HCT116 (cell line): ENCODE measurements around the gene AP1M1. TPM values are rescaled to one million over a fixed set of nuclear protein-coding genes. Genes with fewer than 3 reads are reported as not detected.

Experiments
- ATAC-seq: fragments of 200-7000 bp; cut with Tn5 transposase; 2 replicates; pipeline ENCODE4 v1.9.1; 2020; ENCODE audit warnings: mild to moderate bottlenecking, moderate library complexity
- BruUV-seq: library from RNA; stranded (reverse); fragments of 400-500 nt; replicated peaks from 2 replicates; lab custom pipeline; 2021; lab: Mats Ljungman, UMichigan
- CTCF ChIA-PET: fragments of 300-600 bp; sonication (Branson Sonifier 250); formaldehyde crosslinking; loops from one replicate; lab custom pipeline; 2021; ENCODE audit warnings: antibody characterized with exemption; lab: Charles Lee
- POLR2A ChIA-PET: fragments of 300-600, 350-600 bp; sonication (Branson Sonifier 250); formaldehyde crosslinking; loops from one replicate; lab custom pipeline; 2021; ENCODE audit warnings: antibody characterized with exemption; lab: Charles Lee
- RAD21 ChIA-PET, 2 experiments: fragments of 300-600 bp; sonication (Branson Sonifier 250); formaldehyde crosslinking; loops; one replicate each; lab custom pipeline; 2023; ENCODE audit warnings: low total read pairs in 2 of 2; ENCODE audit not compliant: uncharacterized antibody in 2 of 2, unreplicated experiment in 2 of 2, low non-redundant PET in 1 of 2; lab: Charles Lee
- DNase-seq: peaks from one replicate; pipeline ENCODE4 v3.0.0-alpha.2; 2010; ENCODE audit warnings: low read depth, low spot score
- H2AFZ ChIP-seq: fragments of 200-600 bp; shearing (Covaris generic), sonication (generic); 2 replicates; pipeline ENCODE4 v1.6.1; 2017; ENCODE audit warnings: low read depth, mixed run types, mixed read lengths, antibody characterized with exemption, low read length; ENCODE audit not compliant: poor library complexity, severe bottlenecking
- H3K27ac ChIP-seq: 2 replicates; pipeline ENCODE4 v1.5.1; 2012; ENCODE audit warnings: low read depth, low read length
- H3K27me3 ChIP-seq: fragments of 200-600 bp; sonication (generic); 2 replicates; pipeline ENCODE4 v1.6.1; 2016; ENCODE audit warnings: mixed run types, low read length, mixed read lengths; ENCODE audit not compliant: insufficient read depth
- H3K36me3 ChIP-seq, 2 experiments: fragments of 200-500 bp in 1 of 2; fragments of 200-600 bp in 1 of 2; sonication (Bioruptor generic) in 1 of 2; sonication (generic) in 1 of 2; 2 replicates each; pipeline versions ENCODE4 v1.5.1 to v1.6.1; 2014 to 2016; ENCODE audit warnings: low read length in 2 of 2, inconsistent platforms in 1 of 2, mixed read lengths in 1 of 2, mixed run types in 1 of 2; ENCODE audit not compliant: insufficient read depth in 2 of 2, control insufficient read depth in 1 of 2
- H3K4me1 ChIP-seq, 2 experiments: fragments of 200-600 bp in 1 of 2; sonication (generic) in 1 of 2; 2 replicates each; pipeline versions ENCODE4 v1.5.1 to v1.6.1; 2012 to 2017; ENCODE audit warnings: low read length in 2 of 2, inconsistent platforms in 1 of 2, mild to moderate bottlenecking in 1 of 2, mixed read lengths in 1 of 2, mixed run types in 1 of 2, moderate library complexity in 1 of 2; ENCODE audit not compliant: insufficient read depth in 2 of 2, control insufficient read depth in 1 of 2
- H3K4me2 ChIP-seq: fragments of 200-600 bp; sonication (generic); 2 replicates; pipeline ENCODE4 v1.6.1; 2017; ENCODE audit warnings: mixed run types, low read length, mixed read lengths
- H3K4me3 ChIP-seq, 2 experiments: fragments of 200-600 bp in 1 of 2; sonication (generic) in 1 of 2; replicated peaks in 1 of 2; 2 replicates each; pipeline ENCODE4 v1.5.1; 2011 to 2016; ENCODE audit warnings: low read length in 2 of 2, control low read depth in 1 of 2, low read depth in 1 of 2, mild to moderate bottlenecking in 1 of 2, mixed read lengths in 1 of 2, mixed run types in 1 of 2
- H3K79me2 ChIP-seq: fragments of 200-600 bp; sonication (generic); 2 replicates; pipeline ENCODE4 v1.6.1; 2017; ENCODE audit warnings: mild to moderate bottlenecking, mixed run types, low read length, moderate library complexity, mixed read lengths; ENCODE audit not compliant: insufficient read depth
- H3K9ac ChIP-seq: fragments of 200-600 bp; sonication (generic); 2 replicates; pipeline ENCODE4 v1.6.1; 2016; ENCODE audit warnings: low read length, mixed read lengths
- H3K9me2 ChIP-seq: fragments of 200-600 bp; sonication (generic), shearing (Covaris generic); 2 replicates; pipeline ENCODE4 v1.6.1; 2017; ENCODE audit warnings: mixed run types, mild to moderate bottlenecking, moderate library complexity; ENCODE audit not compliant: insufficient read depth
- H3K9me3 ChIP-seq, 2 experiments: fragments of 200-500 bp in 1 of 2; fragments of 200-600 bp in 1 of 2; sonication (Bioruptor generic) in 1 of 2; sonication (generic) in 1 of 2; 2 replicates each; pipeline ENCODE4 v1.6.1; 2014 to 2017; ENCODE audit warnings: low read length in 2 of 2, mixed read lengths in 2 of 2, inconsistent platforms in 1 of 2, low read depth in 1 of 2, mild to moderate bottlenecking in 1 of 2, mixed run types in 1 of 2, moderate library complexity in 1 of 2; ENCODE audit not compliant: control insufficient read depth in 1 of 2, insufficient read depth in 1 of 2
- H4K20me1 ChIP-seq: fragments of 200-600 bp; sonication (generic), shearing (Covaris generic); 2 replicates; pipeline ENCODE4 v1.6.1; 2017; ENCODE audit warnings: mixed run types, mild to moderate bottlenecking, moderate library complexity; ENCODE audit not compliant: insufficient read depth
- ATF3 ChIP-seq: IDR thresholded peaks from 2 replicates; pipeline ENCODE4 v1.6.1; 2012
- CBX3 ChIP-seq: IDR thresholded peaks from 2 replicates; pipeline ENCODE4 v1.6.1; 2012; ENCODE audit warnings: low read depth
- CEBPB ChIP-seq: IDR thresholded peaks from 2 replicates; pipeline ENCODE4 v1.6.1; 2012; ENCODE audit warnings: low read depth
- CTCF ChIP-seq, 3 experiments: fragments of 200-600 bp in 1 of 3; sonication (generic) in 1 of 3; IDR thresholded peaks in 2 of 3; conservative IDR thresholded peaks in 1 of 3; 2 replicates each; pipeline ENCODE4 v1.5.1; 2012 to 2017; ENCODE audit warnings: low read depth in 2 of 3, low read length in 2 of 3, antibody characterized with exemption in 1 of 3, borderline replicate concordance in 1 of 3, control low read depth in 1 of 3, mild to moderate bottlenecking in 1 of 3, mixed read lengths in 1 of 3, mixed run types in 1 of 3, moderate library complexity in 1 of 3; ENCODE audit not compliant: insufficient read depth in 1 of 3
- ELF1 ChIP-seq: IDR thresholded peaks from 2 replicates; pipeline ENCODE4 v1.6.1; 2012; ENCODE audit warnings: low read depth, borderline replicate concordance
- EZH2 ChIP-seq: fragments of 200-600 bp; sonication (generic); IDR thresholded peaks from 2 replicates; pipeline ENCODE4 v1.6.1; 2017; ENCODE audit warnings: antibody characterized with exemption, mixed run types
- EZH2phosphoT487 ChIP-seq: fragments of 200-600 bp; IDR thresholded peaks from 2 replicates; pipeline ENCODE4 v1.6.1; 2018; ENCODE audit warnings: antibody characterized with exemption, borderline replicate concordance
- FOSL1 ChIP-seq: IDR thresholded peaks from 2 replicates; pipeline ENCODE4 v1.6.1; 2012; ENCODE audit warnings: low read depth
- JUND ChIP-seq: IDR thresholded peaks from 2 replicates; pipeline ENCODE4 v1.6.1; 2012
- MAX ChIP-seq: IDR thresholded peaks from 2 replicates; pipeline ENCODE4 v1.6.1; 2012
- POLR2A ChIP-seq: IDR thresholded peaks from 2 replicates; pipeline ENCODE4 v1.7.0; 2011; ENCODE audit warnings: borderline replicate concordance; ENCODE audit not compliant: insufficient read depth, insufficient read length; ENCODE audit errors: extremely low read depth
- POLR2AphosphoS5 ChIP-seq: IDR thresholded peaks from 2 replicates; pipeline ENCODE4 v1.6.1; 2011; ENCODE audit warnings: mild to moderate bottlenecking, low read depth, low read length, moderate library complexity
- RAD21 ChIP-seq: IDR thresholded peaks from 2 replicates; pipeline ENCODE4 v1.6.1; 2012; ENCODE audit warnings: low read depth, mild to moderate bottlenecking
- REST ChIP-seq: IDR thresholded peaks from 2 replicates; pipeline ENCODE4 v1.6.1; 2012; ENCODE audit warnings: low read depth
- SIN3A ChIP-seq: IDR thresholded peaks from 2 replicates; pipeline ENCODE4 v1.6.1; 2012; ENCODE audit warnings: low read depth
- SRF ChIP-seq: IDR thresholded peaks from 2 replicates; pipeline ENCODE4 v1.6.1; 2012; ENCODE audit warnings: low read depth
- TCF7L2 ChIP-seq: IDR thresholded peaks from 2 replicates; pipeline ENCODE4 v1.7.0; 2011; ENCODE audit warnings: borderline replicate concordance, inconsistent platforms; ENCODE audit not compliant: insufficient read depth, insufficient read length; ENCODE audit errors: extremely low read depth
- YY1 ChIP-seq: IDR thresholded peaks from 2 replicates; pipeline ENCODE4 v1.6.1; 2011; ENCODE audit warnings: low read length, low read depth, moderate library complexity, mild to moderate bottlenecking; ENCODE audit not compliant: insufficient replicate concordance; ENCODE audit errors: extremely low read depth
- ZFX ChIP-seq: fragments of 450-650 bp; IDR thresholded peaks from 2 replicates; pipeline ENCODE4 v1.6.1; 2017
- ZNF274 ChIP-seq: fragments of 200-500 bp; sonication (Bioruptor generic); IDR thresholded peaks from 2 replicates; pipeline ENCODE4 v1.6.1; 2014; ENCODE audit warnings: mild to moderate bottlenecking, low read depth, low read length, inconsistent platforms
- intact Hi-C: fragments of 100-400 bp; cut with micrococcal nuclease; formaldehyde crosslinking; loops from 2 replicates; pipeline ENCODE4 v1.10.0; 2022
- total RNA-seq: library from RNA; stranded (reverse); gene quantifications from one replicate; pipeline ENCODE4 v1.2.1, GENCODE V29; 2021; ENCODE audit not compliant: unreplicated experiment

The AP1M1 gene
- total RNA-seq, 1 experiment from 2014 or later = 50.0 TPM

- TF ChIP-seq CTCF (IDR thresholded peaks at IDR 0.05 in 2 of 3, conservative IDR thresholded peaks at IDR 0.05 in 1 of 3; ENCODE audit: borderline replicate concordance in 1 of 3, insufficient read depth in 1 of 3, low read depth in 2 of 3, low read length in 2 of 3) (no peak), ZFX (no peak), ATF3 (no peak)
- TF ChIP-seq, all 23 proteins: peak for 0
Measured at GRCh38 chr19:16260812-16261161, 63.1 kb downstream of the AP1M1 start (continued).

- no peak overlapping the region for H3K4me3 ChIP-seq
- no TSS peak for BruUV-seq
- H4K20me1 ChIP-seq = no peaks in the 10 kb centered on the region
- no peak overlapping the region for H3K4me2 ChIP-seq
- ChIA-PET RAD21 (no interaction called here), CTCF (no interaction called here), POLR2A (no interaction called here)
- intact Hi-C loops = no loop called here
- H3K9ac ChIP-seq = no peak overlapping the region
- ATAC-seq = no peak
- no peaks in the 10 kb centered on the region for H3K79me2 ChIP-seq
- no peaks in the 10 kb centered on the region for H3K9me3 ChIP-seq
- H2AFZ ChIP-seq = no peak overlapping the region
- no peaks in the 10 kb centered on the region for H3K4me1 ChIP-seq
- no peak overlapping the region for H3K27ac ChIP-seq
- H3K36me3 ChIP-seq = no peaks in the 10 kb centered on the region
- H3K27me3 ChIP-seq = no peaks in the 10 kb centered on the region
- no peak for DNase-seq
- no peaks in the 10 kb centered on the region for H3K9me2 ChIP-seq
- no peak for TF ChIP-seq ELF1
- TF ChIP-seq JUND = no peak
- TF ChIP-seq RAD21 = no peak
- TF ChIP-seq ZNF274 = no peak
- no peak for TF ChIP-seq POLR2AphosphoS5
- no peak for TF ChIP-seq CEBPB
- TF ChIP-seq FOSL1 = no peak
- TF ChIP-seq MAX = no peak
- no peak for TF ChIP-seq SRF
- no peak for TF ChIP-seq EZH2phosphoT487
- no peak for TF ChIP-seq EZH2
- TF ChIP-seq POLR2A = no peak
- TF ChIP-seq ATF3 = no peak
- no peak for TF ChIP-seq REST
- no peak for TF ChIP-seq SIN3A
- no peak for TF ChIP-seq CBX3
- no peak for TF ChIP-seq YY1
- TF ChIP-seq TCF7L2 = no peak
Measured at GRCh38 chr19:16261584-16262368, 64.1 kb downstream of the AP1M1 start.
